Chondrocyte (in vitro differentiated cells): ENCODE measurements around the gene PRDM2. TPM values are rescaled to one million over a fixed set of nuclear protein-coding genes. Genes with fewer than 3 reads are reported as not detected.

Experiments
- DNase-seq: peaks from one replicate; pipeline ENCODE4 v3.0.0; 2021; ENCODE audit warnings: mixed read lengths, low spot score
- H3K27ac Mint-ChIP-seq: one replicate; pipeline ENCODE4 v1.8.0; 2021; ENCODE audit warnings: mild to moderate bottlenecking, moderate library complexity, mixed read lengths; ENCODE audit not compliant: unreplicated experiment
- H3K27me3 Mint-ChIP-seq: 2 replicates; pipeline ENCODE4 v1.8.0; 2021; ENCODE audit warnings: low read depth, mixed read lengths
- H3K36me3 Mint-ChIP-seq: 2 replicates; pipeline ENCODE4 v1.8.0; 2021; ENCODE audit warnings: low read depth, mixed read lengths
- H3K4me1 Mint-ChIP-seq: 2 replicates; pipeline ENCODE4 v1.8.0; 2021; ENCODE audit warnings: low read depth, mild to moderate bottlenecking, mixed read lengths
- H3K4me3 Mint-ChIP-seq: one replicate; pipeline ENCODE4 v1.8.0; 2021; ENCODE audit warnings: mild to moderate bottlenecking, moderate library complexity, mixed read lengths; ENCODE audit not compliant: unreplicated experiment
- H3K9me3 Mint-ChIP-seq: 2 replicates; pipeline ENCODE4 v1.8.0; 2021; ENCODE audit warnings: low read depth, mixed read lengths
- CTCF ChIP-seq: fragments of 200-600 bp; sonication (generic); IDR thresholded peaks from 2 replicates; pipeline ENCODE4 v1.5.0; 2021; ENCODE audit warnings: antibody characterized with exemption, mild to moderate bottlenecking, moderate library complexity
- total RNA-seq: library from RNA; stranded (reverse); gene quantifications from 3 replicates; pipeline ENCODE4 v1.2.1, GENCODE V29; 2021

PRDM2 gene
- total RNA-seq, 1 donor from 2014 or later, result 36.8 TPM

GRCh38 chr1:13749543-13750341, 49.8 kb downstream of the PRDM2 start:
- DNase-seq, result no peak
- H3K9me3 Mint-ChIP-seq, result no peaks in the 10 kb centered on the region
- peaks cover 3% of the 10 kb centered on the region for H3K36me3 Mint-ChIP-seq
- H3K4me1 Mint-ChIP-seq, result peaks cover 54% of the 10 kb centered on the region
- H3K4me3 Mint-ChIP-seq, result peak overlapping the region; percentile 98
- TF ChIP-seq CTCF, result peak; percentile 7
- H3K27ac Mint-ChIP-seq, result peak overlapping the region; percentile 98
- no peaks in the 10 kb centered on the region for H3K27me3 Mint-ChIP-seq

- Mint-ChIP-seq H3K4me1 (peaks cover 66% of the 10 kb centered on the region), H3K27me3 (no peaks in the 10 kb centered on the region), H3K4me3 (peak overlapping the region; percentile 98), H3K9me3 (no peaks in the 10 kb centered on the region), H3K27ac (peak overlapping the region; percentile 60), H3K36me3 (peaks cover 3% of the 10 kb centered on the region)
- no peak for TF ChIP-seq CTCF
- no peak for DNase-seq
These were observed 51.5 kb downstream of the PRDM2 start for GRCh38 chr1:13751458-13751871.

- no peak for TF ChIP-seq CTCF
These were observed 52.0 kb downstream of the PRDM2 start for GRCh38 chr1:13751985-13752384.

GRCh38 chr1:13752852-13753251, 52.9 kb downstream of the PRDM2 start:
- DNase-seq, result no peak
- Mint-ChIP-seq H3K27ac (peak overlapping the region; percentile 41), H3K4me1 (peaks cover 80% of the 10 kb centered on the region), H3K36me3 (peaks cover 3% of the 10 kb centered on the region), H3K27me3 (no peaks in the 10 kb centered on the region), H3K9me3 (no peaks in the 10 kb centered on the region), H3K4me3 (no peak overlapping the region)
- TF ChIP-seq CTCF, result no peak

More at GRCh38 chr1:13751985-13752384, 52.0 kb downstream of the PRDM2 start:
- Mint-ChIP-seq H3K27ac (peak overlapping the region; percentile 60), H3K36me3 (peaks cover 3% of the 10 kb centered on the region), H3K9me3 (no peaks in the 10 kb centered on the region), H3K4me3 (no peak overlapping the region), H3K4me1 (peaks cover 71% of the 10 kb centered on the region), H3K27me3 (no peaks in the 10 kb centered on the region)
- DNase-seq, result no peak

GRCh38 chr1:13753636-13754402, 53.8 kb downstream of the PRDM2 start:
- H3K4me3 Mint-ChIP-seq, result no peak overlapping the region
- TF ChIP-seq CTCF, result no peak
- peaks cover 75% of the 10 kb centered on the region for H3K4me1 Mint-ChIP-seq
- no peaks in the 10 kb centered on the region for H3K9me3 Mint-ChIP-seq
- no peak for DNase-seq
- no peaks in the 10 kb centered on the region for H3K27me3 Mint-ChIP-seq
- peak overlapping the region; percentile 14 for H3K27ac Mint-ChIP-seq
- H3K36me3 Mint-ChIP-seq, result peaks cover 3% of the 10 kb centered on the region
